Stimulated activated CD4-positive, alpha-beta T cell treated with anti-CD3 and anti-CD28 coated beads, Interleukin-15, amount 100 ng/mL, for 48 hours (primary cell): ENCODE data around the gene PHYHIPL.

Experiments
- DNase-seq, 2 donors: peaks; one replicate each; pipeline ENCODE4 v3.0.0-alpha.2; 2020; ENCODE audit warnings: low read depth in 2 of 2

Gene PHYHIPL

DNA sequence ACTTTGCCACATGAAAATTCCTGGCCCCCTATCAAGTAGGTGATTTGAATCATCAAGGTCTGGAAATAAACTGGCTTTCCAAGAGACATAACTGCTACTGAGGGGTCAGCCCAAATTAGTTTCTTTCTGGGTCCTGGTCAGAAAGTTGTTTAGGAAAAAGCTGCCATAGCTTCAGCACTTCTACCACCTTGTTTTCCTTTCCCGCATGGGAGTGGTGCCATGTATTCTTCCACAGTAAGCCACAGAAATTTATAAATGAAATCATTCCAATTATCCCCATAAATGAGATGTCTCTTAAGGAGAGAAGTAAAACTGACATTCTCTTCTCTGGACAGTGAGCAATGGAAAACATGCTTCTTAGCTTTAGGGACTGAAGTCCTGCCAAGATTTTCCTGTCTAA is 80.8 kb downstream of the PHYHIPL start:
- no peak for DNase-seq

DNA sequence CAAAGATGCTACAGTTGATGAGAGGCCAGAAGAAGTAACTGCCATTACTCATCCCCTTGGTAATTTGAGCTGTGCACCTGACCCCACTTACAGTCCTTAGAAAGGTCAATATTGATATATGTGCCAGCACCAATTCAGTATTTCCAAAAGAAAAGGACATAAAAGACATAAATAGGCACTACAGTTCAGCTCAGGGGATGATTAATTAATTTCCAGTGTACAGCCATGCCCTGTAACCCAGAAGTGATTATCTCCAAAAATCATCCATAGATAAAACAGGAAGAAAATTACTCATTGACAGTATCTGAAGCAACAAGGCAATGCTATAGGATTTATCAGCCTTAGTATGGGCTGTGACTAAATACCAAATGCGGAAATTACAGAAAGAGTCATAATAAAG is 82.4 kb downstream of the PHYHIPL start:
- DNase-seq: no peak

DNA sequence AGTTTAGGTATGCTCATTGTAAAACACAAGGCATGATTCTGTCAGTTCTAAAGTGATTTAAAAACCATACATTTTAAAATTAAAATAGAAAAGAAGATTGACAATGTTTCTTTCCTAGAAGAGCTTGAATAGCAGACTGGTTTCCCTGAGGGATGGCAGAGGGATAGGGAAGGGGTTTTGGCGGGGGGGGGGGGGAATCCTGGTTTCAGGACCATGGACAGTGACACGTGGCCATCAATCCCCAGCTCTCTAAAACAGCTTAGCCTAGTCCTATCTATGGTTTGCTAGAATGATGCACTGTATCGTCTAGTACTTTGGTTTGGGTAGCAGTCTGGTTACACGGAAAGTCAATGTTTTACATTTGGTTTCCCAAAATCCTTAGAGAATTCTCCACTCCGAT is 88.7 kb downstream of the PHYHIPL start:
- no peak for DNase-seq

DNA sequence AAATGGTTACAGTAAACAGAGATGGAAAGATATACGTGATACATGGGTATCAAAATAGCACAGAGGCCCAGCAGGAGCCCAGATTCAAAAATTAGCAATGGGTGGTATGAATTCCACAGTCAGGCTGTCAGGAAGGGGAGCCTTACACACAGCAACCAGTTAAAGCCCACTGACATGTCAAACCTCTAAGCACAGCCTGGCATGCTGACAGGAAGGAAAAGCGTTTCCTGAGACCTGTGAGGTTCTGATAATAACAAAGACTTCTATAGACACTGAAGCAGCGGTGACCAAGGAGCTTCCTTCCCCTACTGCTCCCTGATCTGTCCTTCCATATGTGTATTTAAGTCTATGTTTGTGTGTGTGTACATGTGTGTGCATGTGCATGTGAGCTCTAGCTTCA is 89.9 kb downstream of the PHYHIPL start:
- no peak for DNase-seq

DNA sequence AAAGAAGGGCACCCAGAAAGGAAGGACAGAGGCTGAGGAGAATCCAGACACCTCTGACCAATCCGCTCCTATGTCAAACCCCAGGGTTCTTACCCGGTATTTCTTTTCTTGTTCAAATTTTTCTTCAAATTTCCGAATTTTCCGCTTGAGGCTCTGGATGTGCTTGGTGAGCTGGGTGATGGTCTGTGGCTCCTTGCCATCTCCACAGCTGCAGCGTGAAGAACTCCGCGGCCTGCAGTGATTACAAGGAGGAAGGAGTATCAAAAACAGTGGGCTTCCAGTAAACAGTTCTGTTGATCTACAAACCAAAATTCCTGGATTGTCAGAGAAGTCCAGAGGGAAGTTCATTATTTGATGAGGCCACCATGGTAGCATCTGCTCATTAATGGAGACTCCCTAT is 92.0 kb downstream of the PHYHIPL start:
- no peak for DNase-seq

DNA sequence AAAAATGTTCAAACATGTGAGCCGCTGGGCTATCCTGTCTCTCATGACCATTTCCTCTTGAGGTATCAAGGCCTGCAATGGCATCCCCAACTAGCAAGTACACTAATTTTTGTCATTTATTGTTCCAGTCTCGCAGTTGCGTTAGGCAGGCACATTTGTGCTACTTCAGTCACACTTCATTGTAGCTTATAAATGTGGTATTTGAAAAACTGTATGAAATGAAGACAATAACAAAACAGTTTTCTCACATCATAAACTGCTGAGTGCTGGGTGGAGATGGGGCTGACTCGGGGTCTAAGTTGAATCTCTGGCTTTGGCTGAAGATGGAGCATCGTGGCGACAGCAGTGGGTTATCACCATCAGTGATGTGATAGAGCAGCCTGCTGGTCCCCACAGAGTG is 93.2 kb downstream of the PHYHIPL start:
- DNase-seq: no peak

DNA sequence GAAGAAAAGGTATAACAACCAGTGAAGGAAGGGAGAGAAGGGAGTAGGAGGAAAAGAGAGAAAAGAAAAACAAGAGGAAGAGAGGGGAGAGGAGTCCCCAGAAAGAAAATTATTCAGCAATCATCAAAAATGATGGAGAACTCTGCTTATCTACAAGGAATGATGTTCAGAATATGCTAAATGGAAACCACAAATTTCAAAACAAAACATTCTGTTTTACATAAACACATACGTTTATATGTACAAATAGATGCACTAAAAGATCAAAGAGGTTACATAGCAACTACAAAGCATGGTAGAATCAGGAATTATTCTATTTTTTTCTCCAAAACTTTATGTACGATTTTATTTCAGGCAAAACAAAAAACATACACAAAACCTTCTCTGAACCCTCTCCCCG is 94.0 kb downstream of the PHYHIPL start:
- DNase-seq: no peak

DNA sequence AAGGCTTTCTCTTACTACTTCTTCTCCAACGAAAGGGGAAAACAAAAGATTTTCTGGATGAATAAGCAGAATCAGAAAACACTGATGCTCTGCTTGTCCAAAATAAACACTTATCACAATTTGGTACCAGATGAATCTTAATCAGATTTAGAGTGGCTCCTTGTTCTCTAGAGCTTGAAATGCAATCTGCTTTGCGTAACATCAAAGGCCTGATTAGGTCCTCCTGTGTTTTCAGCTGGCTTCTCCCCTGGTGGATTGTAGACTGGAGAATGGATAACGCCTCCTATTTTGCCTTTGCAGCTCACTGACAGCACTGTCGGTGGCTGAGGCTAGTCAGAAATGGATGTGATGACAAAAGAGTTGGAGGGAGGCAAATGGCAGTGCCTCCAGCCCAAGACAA is 94.7 kb downstream of the PHYHIPL start:
- DNase-seq: no peak

DNA sequence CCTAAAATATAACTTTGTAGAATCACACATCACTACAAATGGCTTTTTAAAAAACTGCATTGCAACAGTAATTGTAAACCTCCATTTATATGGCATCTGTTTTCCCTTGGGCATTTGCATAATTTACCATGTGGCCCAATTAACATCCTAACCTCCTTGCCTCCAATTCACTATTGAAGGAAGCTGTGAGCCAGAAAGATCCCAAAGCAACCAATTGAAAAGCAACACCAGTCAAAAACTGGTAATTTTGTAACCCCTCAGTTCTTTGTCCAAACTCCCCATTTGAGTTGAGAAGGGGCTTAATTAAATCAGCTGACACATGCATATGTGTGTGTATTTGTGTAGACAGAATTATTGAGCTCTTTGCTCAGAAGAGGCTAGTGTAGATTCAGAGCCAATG is 95.6 kb downstream of the PHYHIPL start:
- DNase-seq: no peak

DNA sequence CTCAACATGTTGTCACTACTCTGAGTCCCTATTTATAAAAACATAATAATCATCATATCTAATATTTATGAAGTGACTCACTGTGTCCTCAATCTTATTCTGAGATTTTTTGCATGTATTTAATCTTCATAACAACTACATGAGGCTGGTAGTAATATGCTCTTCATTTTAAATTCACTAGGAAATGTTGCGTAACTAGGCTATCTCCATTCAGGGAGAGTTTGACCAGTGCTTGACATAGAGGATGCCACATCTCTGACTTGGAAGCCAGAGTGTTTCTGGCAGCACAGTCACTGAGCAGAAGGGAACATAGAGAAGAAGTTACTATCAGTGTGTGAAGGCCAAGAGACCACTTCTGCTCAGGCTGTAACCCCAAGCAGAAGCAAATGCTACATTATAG is 97.0 kb downstream of the PHYHIPL start:
- no peak for DNase-seq

DNA sequence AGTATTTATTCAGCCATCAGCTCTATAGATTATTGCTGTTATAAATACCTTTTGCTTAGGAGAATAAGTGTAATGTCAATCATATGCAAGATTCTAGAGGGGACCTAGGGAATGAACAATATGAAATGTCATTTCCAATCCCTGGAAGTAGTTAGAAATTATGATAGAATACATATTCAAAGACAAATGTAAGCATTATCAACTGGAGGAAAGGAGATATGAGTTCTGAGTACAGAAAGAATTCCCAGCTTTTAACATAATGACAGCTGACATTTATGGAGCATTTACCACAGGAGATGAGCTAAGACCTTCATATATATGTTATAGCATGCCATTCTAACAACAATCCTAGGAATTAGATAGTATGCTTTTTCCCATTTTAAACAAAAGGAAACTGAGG is 99.7 kb downstream of the PHYHIPL start:
- no peak for DNase-seq

DNA sequence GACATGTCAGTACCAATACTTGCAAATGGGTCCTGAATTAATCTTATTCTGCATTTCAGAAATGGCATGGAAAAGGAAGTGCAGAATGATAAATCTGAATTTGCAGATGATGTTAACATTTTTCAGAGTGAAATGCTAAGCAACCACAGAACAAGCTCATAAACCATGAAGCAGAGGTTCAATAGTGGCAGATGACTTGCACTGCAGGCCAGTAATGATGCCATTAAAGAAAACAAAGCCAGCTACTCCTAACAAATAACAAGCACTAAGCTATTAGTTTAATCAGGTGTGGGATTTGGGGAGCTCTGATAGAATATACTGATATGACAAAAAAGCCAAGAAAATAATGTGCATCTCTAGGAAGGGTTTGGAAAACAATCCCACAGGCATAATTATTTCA is 100.5 kb downstream of the PHYHIPL start:
- DNase-seq: no peak

DNA sequence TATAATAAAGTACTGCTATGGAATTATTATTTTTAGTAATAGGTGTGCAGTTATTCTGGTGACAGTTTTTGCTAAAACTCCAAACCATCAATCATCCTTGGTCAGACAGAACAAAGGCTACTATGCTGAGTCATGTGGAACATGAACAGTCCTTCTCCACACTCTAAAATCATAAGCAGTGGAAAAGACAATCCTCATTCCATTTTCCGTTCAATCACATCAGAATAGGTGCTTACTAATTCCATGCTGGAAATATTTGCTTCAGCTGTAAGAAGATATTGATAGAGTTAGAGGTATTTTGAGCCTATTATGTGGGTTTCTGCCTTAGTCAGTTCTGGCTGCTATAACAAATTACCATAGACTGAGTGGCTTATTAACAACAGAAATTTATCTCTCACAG is 103.0 kb downstream of the PHYHIPL start:
- DNase-seq: no peak

DNA sequence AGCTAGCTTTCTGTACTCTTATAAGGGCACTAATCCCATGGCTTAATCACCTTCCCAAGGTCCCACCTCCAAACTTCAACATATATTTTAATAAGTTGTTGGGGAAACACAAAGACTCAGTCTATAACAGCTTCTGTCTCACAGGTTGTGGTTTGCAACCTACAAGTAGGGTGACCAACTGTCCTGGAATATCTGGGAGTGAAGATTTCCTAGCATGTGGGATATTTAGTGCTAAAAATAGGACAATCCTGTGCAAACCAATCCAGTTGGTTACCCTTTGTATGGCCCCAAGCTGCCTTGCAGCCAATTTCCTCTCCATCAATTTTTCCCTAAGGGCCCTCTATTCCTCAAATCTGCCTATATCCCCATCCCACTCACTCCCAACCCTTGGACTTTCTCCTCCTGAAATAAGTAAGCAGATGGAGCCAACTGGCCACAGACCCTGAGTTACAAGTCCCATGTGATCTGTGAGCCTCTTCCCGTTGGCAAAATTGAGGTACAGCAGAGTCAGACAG is 103.6 kb downstream of the PHYHIPL start:
- DNase-seq: no peak

DNA sequence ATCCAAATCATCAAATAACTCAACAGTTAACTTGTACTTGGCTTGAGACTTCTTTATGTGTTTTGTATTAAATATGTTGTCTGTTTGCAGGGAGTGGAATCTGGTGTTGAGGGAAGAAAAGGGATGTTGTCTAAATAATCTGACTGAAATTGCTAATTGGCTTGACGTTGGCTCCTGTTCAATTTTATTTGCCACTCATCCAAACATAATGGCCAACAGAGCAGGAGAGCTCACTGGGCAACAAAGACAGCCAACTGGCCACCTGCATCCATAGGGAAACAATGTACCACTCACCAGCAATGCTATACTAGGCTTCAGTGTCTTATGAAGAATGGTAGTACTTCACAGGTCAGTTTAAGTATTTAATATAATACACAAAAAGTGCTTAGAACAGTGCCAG is 105.4 kb downstream of the PHYHIPL start:
- DNase-seq: no peak

DNA sequence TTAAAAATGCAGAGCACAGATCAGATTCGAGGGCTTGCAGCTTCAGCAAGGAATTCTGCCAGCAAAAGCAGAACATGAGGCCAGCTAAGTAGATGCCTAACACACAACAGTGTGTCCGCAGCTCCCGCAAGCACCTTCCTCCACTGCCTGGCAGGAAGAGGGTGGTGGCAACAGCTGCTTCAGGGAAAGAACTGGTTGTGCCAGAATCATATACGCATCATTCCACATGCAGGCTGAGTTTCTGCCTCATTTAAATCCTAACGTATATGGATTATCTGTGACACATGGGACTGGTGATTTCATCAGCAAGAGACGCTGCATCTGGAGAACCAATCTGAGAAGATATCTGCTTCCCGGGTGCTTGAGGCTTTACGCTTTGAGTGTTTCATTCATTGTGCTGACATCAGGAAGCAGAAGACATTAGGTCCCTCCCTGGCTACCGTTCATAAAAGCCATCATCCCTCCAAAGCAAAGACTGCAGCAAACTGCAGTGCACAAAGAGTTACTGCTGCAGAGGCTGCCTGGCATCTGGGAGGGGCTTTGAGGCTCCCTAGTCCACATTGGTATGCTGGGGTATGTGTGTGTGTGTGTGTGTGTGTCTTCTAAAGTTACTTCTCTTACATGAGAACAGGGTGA is 107.1 kb downstream of the PHYHIPL start:
- no peak for DNase-seq

DNA sequence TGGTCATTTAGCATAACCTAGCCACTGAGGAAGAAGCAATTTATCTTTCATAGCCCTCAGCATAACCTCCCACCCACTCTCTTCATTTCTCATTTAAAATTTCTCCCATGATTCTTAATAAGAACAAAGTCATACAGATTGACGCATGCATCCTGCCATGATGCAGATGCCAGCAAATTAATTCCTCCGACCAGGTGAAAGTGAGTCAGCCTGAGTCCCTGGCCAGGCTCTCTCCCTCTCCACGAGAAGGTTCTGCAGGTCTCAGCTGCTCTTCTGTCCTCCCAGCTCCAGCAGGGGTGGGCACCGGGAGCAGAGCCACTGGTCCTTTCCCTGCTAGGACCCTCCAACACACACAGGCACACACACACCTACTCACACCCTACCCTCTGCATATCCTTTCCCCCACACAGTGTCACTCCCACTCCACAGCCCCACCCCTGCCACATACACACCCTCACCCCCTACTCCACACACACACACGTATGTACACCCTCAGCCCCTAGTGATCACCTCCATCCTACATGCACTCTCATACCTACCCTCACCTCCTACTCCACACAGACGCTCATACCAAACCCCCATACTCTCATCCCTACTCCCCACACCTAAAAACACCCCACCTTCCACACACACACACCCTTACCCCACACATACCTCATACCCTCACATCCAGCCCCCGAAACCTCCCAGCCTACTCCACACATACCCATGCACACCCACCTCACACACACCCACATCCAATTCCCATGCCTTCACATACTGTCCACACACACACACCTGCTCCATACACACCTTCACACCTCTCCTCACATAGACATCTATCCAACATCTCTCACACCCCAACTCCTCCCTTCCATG is 107.9 kb downstream of the PHYHIPL start:
- DNase-seq: no peak

DNA sequence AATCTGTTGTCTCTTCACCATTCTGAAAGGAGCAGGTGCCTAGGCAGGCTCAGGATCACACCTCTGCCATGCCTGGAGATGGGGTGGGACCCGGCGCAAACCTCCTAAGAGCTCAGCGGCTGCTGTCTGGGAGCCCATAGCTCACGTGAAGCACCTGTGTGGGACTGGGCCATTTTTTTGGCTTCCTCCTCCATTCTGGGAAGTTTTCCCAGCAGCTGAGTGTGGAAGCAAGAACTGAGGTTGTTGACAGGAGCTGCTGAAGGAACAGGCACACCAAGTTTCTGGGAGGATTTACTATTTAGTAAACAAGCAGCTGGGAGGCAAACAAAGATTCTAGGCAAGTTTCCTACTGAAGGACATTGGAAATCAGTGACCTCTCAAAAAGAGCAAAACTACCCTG is 108.6 kb downstream of the PHYHIPL start:
- no peak for DNase-seq

DNA sequence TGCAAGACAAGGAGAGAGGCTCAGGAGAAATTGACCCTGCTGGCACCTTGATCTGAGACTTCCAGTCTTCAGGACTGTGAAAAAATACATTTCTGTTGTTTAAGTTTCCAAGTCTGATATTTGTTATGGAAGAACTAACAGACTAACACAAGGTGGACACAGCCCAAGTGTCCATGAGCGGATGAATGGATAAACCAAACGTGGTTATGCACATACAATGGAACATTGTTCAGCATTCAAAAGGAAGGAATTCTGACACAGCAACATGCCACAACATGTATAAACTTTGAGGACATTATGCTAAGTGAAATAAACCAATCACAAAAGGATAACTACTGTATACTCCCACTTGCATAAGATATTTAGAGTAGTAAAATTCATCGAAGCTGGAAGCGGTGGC is 109.4 kb downstream of the PHYHIPL start:
- no peak for DNase-seq

DNA sequence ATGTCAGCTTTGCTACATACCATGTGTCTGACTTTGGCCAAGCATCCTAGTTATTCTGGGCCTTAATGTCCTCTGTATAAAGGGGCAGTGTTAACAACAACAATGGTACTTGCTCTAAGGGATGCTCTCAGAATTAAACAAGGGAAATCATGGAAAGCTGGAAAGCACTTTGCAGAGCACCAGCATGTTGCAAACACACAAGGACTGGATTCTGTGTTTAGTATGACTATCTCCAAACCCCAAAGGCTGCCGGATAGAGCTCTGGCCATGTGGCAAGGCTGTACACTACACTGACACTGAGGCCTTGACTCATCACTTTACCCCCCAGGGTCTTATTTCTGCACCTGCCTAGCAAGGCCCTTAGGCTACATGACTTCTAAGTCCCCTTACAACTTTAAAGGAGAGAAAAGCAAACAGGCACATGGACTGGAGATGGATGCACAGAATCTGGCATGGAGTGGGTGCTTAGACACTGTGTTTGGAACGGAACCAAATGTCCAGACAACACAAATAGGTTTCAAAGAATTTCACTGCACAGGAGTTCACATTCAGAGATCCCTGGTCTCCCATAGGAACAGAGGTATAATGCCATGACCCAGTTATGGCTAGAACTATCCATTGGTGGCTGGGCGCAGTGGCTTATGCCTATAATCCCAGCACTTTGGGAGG is 111.3 kb downstream of the PHYHIPL start:
- DNase-seq: no peak

DNA sequence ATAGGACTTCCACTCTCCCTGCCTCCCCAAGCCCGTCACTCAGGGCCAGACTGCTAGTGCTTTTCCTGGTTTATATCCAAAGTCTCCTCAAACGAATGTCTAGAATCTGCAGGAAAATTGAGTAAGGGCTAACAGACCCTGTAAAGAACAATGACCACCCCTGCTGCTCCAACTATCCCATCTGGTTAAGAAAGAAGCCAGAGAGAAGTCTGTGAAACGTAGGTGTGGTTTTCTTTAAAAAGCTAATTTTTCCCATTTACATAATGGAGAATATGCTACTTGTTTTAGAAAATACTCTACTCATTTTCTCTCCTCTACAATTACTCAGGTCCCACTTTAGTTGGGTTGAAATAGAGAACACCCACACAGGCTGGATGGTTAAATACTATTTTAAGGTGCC is 113.4 kb downstream of the PHYHIPL start:
- no peak for DNase-seq

DNA sequence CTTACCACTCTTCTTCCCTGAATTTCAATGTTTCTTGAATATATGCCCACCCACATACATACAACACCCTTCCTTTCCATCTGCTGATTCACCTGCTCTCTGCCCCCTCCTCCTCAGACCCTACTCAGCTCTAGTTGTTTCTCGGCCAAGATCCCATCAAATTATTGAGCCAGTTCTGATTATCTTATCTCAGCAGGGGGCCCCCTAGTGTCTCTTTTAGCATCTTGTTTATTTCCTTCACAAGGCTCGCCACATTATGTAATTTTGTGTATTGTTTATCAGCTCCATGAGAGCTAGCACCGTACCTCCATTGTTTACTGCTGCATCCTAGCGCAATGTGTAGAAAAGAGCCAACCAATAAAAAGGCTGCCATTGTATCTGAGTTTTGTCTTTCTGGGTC is 114.0 kb downstream of the PHYHIPL start:
- no peak for DNase-seq
